Aorta (tissue), 5 donors: ENCODE measurements around the gene DYRK1A. TPM values are rescaled to one million over a fixed set of nuclear protein-coding genes. Genes with fewer than 3 reads are reported as not detected.

Source experiments
- ATAC-seq: fragments of 200-7000 bp; cut with Tn5 transposase; one replicate; pipeline ENCODE4 v1.9.1; 2022; ENCODE audit warnings: moderate library complexity; ENCODE audit not compliant: low FRiP score
- DNase-seq, 2 donors: peaks; one replicate each; pipeline ENCODE4 v3.0.0-alpha.2; 2020
- H3K27ac ChIP-seq, 2 donors: one replicate each; pipeline ENCODE4 v1.5.1; 2013; ENCODE audit warnings: low read length in 2 of 2, mild to moderate bottlenecking in 2 of 2, moderate library complexity in 2 of 2, control low read depth in 1 of 2, inconsistent platforms in 1 of 2, low read depth in 1 of 2
- H3K27me3 ChIP-seq, 2 donors: one replicate each; pipeline ENCODE4 v1.6.1; 2013; ENCODE audit warnings: control low read depth in 1 of 2, low read length in 1 of 2, mild to moderate bottlenecking in 1 of 2, moderate library complexity in 1 of 2; ENCODE audit not compliant: insufficient read depth in 2 of 2, control insufficient read depth in 1 of 2
- H3K36me3 ChIP-seq, 2 donors: one replicate each; pipeline ENCODE4 v1.6.1; 2013; ENCODE audit warnings: control low read depth in 1 of 2, low read length in 1 of 2, mild to moderate bottlenecking in 1 of 2; ENCODE audit not compliant: insufficient read depth in 2 of 2, control insufficient read depth in 1 of 2
- H3K4me1 ChIP-seq, 2 donors: one replicate each; pipeline ENCODE4 v1.6.1; 2013; ENCODE audit warnings: low read length in 2 of 2, control low read depth in 1 of 2, mild to moderate bottlenecking in 1 of 2, moderate library complexity in 1 of 2; ENCODE audit not compliant: insufficient read depth in 2 of 2, control insufficient read depth in 1 of 2
- H3K4me3 ChIP-seq, 2 donors: one replicate each; pipeline ENCODE4 v1.5.1; 2013; ENCODE audit warnings: low read length in 2 of 2, control low read depth in 1 of 2, mild to moderate bottlenecking in 1 of 2
- H3K9me3 ChIP-seq: one replicate; pipeline ENCODE4 v1.6.1; 2013; ENCODE audit warnings: mild to moderate bottlenecking, low read length; ENCODE audit not compliant: control insufficient read depth
- WGBS, 2 donors: extraction: QIAGEN DNeasy Blood & Tissue Kit; methylation state at CpG; one replicate each; pipeline ENCODE4 v1.1.7; 2013; 5-methylcytosine and 5-hydroxymethylcytosine counted together
- intact Hi-C, 2 donors: fragments of 100-400 bp; cut with DNase I; formaldehyde crosslinking; loops; one replicate each; pipeline versions ENCODE4 v1.14.2 to v1.15.0; 2022
- polyA plus RNA-seq, 2 donors: library from polyadenylated mRNA; stranded (reverse); fragments of 200-250 nt; gene quantifications; one replicate each; pipeline ENCODE4 v1.2.3, GENCODE V29; 2013
- total RNA-seq, 2 donors: library from RNA; stranded (reverse); fragmentation: NEBNext Ultra II Directional; extraction: Animal tissue kit (Norgen Biotek cat#: 25700); gene quantifications; one replicate each; pipeline ENCODE4 v1.2.1, GENCODE V29; 2021
- donor health status: healthy with polysubstance abuse.
- donor health status: Bipolar disorder and iron deficiency.
- donor health status: DM: no; HTN: no; CAD: no.
- donor health status: DM: no; HTN: no; CAD: no.
- donor health status: DM: yes; HTN: yes; CAD: no.

The DYRK1A gene
- total and polyA plus RNA-seq, 4 donors = 8.8 to 76.6 (median 45.8) TPM

GRCh38 chr21:37385179-37385765 is 18.7 kb downstream of the DYRK1A start:
- 85 to 86% methylated on average over 5 of the region's 5 CpGs for WGBS, 2 donors
- H3K4me1 ChIP-seq = peaks cover 5 to 11% of the 10 kb centered on the region in 2 donors
- ATAC-seq = no peak
- DNase-seq = no peak
- H3K27ac ChIP-seq = no peak overlapping the region
- intact Hi-C loops = loop anchor here in 1 of 2 donors (10.0 kb wide), 1 partner anchor 1500 kb away; no protein-coding TSS in a partner anchor
- H3K27me3 ChIP-seq = no peaks in the 10 kb centered on the region
- H3K36me3 ChIP-seq = no peaks in the 10 kb centered on the region
- no peak overlapping the region for H3K4me3 ChIP-seq
- no peaks in the 10 kb centered on the region for H3K9me3 ChIP-seq

- 84 to 85% methylated on average over 8 of the region's 8 CpGs for WGBS, 2 donors
- H3K27me3 ChIP-seq = no peaks in the 10 kb centered on the region
- no peak overlapping the region for H3K4me3 ChIP-seq
- DNase-seq = no peak
- no peaks in the 10 kb centered on the region for H3K36me3 ChIP-seq
- ATAC-seq = no peak
- intact Hi-C loops = loop anchor here in 1 of 2 donors (10.0 kb wide), 1 partner anchor 1499 kb away; no protein-coding TSS in a partner anchor
- H3K4me1 ChIP-seq = peaks cover 5 to 10% of the 10 kb centered on the region in 2 donors
- no peaks in the 10 kb centered on the region for H3K9me3 ChIP-seq
- H3K27ac ChIP-seq = no peak overlapping the region
Measured at GRCh38 chr21:37386151-37386550, 19.6 kb downstream of the DYRK1A start.

DNA sequence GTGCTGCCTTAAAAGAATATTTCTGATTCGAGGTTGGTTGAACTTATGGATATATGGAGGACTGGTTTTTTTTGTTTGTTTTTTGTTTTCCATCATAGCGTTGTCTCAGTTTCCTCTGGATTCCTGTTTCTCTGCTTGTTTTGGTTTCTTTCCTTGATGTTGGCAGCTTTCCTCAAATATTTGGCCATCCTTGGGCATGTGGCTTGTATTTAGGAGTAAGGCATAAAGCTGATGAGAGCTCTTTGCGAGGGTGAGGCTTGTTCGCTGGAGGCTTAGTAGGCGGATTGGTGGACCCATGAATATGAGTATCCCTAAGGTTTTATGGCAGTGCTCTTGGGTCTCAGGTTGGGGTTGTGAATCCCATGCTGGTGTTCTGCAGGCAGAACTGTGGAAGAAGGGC is 22.9 kb downstream of the DYRK1A start:
- 16 to 50% methylated on average over 5 of the region's 5 CpGs for WGBS, 2 donors
- H3K4me3 ChIP-seq = no peak overlapping the region
- H3K36me3 ChIP-seq = no peaks in the 10 kb centered on the region
- intact Hi-C loops = loop anchor here in 1 of 2 donors (10.0 kb wide), 1 partner anchor 1495 kb away; no protein-coding TSS in a partner anchor
- no peaks in the 10 kb centered on the region for H3K27me3 ChIP-seq
- H3K4me1 ChIP-seq = peaks cover 7 to 8% of the 10 kb centered on the region in 2 donors
- ATAC-seq = no peak
- no peak overlapping the region for H3K27ac ChIP-seq
- no peaks in the 10 kb centered on the region for H3K9me3 ChIP-seq
- DNase-seq = no peak

DNA sequence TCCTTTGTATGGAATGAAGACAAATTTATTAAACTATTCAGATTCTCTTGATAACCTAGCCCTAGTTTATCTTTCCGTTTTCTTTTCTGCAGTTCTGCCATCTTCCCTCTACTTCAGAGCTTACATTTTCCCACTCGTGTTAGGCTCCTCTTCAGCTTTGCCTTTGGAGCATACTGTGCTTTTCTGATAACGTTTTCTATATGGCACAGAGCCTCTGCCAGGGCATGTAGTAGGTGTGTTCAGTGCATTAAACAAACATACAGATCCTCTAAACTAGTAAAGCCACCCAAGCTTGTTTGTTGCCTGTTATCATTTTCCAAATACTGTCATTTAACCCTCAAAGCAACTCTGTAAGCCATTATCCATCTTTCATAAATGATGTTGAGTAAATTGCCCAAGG is 25.1 kb downstream of the DYRK1A start:
- ATAC-seq (no peak), DNase-seq (no peak)
- intact Hi-C loops = no loop called here
- Histone ChIP-seq H3K9me3 (no peaks in the 10 kb centered on the region), H3K27ac (no peak overlapping the region), H3K4me3 (no peak overlapping the region), H3K4me1 (peaks cover 5 to 10% of the 10 kb centered on the region in 2 donors), H3K36me3 (no peaks in the 10 kb centered on the region), H3K27me3 (no peaks in the 10 kb centered on the region)
- WGBS, 2 donors = 40 to 41% methylated on average over 3 of the region's 3 CpGs

GRCh38 chr21:37392441-37392840 is 25.9 kb downstream of the DYRK1A start:
- ATAC-seq = no peak
- Histone ChIP-seq H3K4me1 (peaks cover 2 to 10% of the 10 kb centered on the region in 2 donors), H3K9me3 (no peaks in the 10 kb centered on the region), H3K36me3 (no peaks in the 10 kb centered on the region), H3K4me3 (no peak overlapping the region), H3K27ac (no peak overlapping the region), H3K27me3 (no peaks in the 10 kb centered on the region)
- 94% methylated on average over 4 of the region's 4 CpGs for WGBS, 2 donors
- no peak for DNase-seq
- intact Hi-C loops = no loop called here

DNA sequence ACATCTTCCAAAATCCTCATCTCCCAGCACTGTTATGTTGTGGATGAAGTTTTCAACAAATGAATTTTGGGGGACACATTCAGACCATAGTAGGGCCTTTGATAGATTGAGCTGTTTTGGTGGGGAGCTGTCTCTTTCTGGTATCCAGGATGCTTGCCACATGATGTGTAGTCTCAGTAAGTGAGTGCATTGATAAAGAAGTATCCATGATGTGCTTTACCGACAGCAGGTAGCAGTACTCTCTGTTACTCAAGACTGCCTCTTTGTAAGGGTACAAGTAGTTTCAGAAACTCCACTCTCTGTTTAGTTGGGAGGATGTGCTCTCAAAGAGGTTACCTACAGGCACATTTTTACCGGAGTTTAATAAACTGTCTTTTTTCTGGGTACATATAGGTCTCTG is 26.5 kb downstream of the DYRK1A start:
- no peaks in the 10 kb centered on the region for H3K9me3 ChIP-seq
- H3K27me3 ChIP-seq = no peaks in the 10 kb centered on the region
- intact Hi-C loops = no loop called here
- WGBS, 2 donors = 93 to 99% methylated on average over 2 of the region's 2 CpGs
- H3K4me1 ChIP-seq = peaks cover 2 to 15% of the 10 kb centered on the region in 2 donors
- H3K36me3 ChIP-seq = no peaks in the 10 kb centered on the region
- DNase-seq = no peak
- no peak overlapping the region for H3K4me3 ChIP-seq
- no peak overlapping the region for H3K27ac ChIP-seq
- no peak for ATAC-seq

DNA sequence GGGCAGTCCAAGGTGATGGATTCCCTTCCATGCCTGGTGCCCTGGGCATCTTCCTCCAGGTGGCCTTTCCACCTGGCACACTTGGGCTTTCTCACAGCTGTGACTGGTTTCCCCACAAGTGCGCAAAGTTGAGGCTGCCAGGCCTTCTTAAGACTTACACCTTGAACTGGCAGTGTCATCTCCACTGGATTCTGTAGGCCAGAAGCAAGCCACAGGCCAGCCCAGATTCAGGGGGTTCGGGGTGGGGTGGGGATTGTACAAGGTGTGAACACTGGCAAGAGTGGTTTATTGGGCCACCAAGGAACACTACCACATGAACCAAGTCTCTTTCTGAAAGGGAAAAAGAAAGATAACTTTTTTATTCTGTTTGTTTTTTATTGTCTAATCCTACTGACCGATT is 27.2 kb downstream of the DYRK1A start:
- WGBS, 2 donors = 91 to 94% methylated on average over 3 of the region's 3 CpGs
- no peak for DNase-seq
- ATAC-seq = no peak
- Histone ChIP-seq H3K4me1 (peaks cover 2 to 16% of the 10 kb centered on the region in 2 donors), H3K27me3 (no peaks in the 10 kb centered on the region), H3K9me3 (no peaks in the 10 kb centered on the region), H3K27ac (no peak overlapping the region), H3K4me3 (no peak overlapping the region), H3K36me3 (no peaks in the 10 kb centered on the region)
- intact Hi-C loops = no loop called here

GRCh38 chr21:37395961-37396360 is 29.4 kb downstream of the DYRK1A start:
- intact Hi-C loops = no loop called here

DNA sequence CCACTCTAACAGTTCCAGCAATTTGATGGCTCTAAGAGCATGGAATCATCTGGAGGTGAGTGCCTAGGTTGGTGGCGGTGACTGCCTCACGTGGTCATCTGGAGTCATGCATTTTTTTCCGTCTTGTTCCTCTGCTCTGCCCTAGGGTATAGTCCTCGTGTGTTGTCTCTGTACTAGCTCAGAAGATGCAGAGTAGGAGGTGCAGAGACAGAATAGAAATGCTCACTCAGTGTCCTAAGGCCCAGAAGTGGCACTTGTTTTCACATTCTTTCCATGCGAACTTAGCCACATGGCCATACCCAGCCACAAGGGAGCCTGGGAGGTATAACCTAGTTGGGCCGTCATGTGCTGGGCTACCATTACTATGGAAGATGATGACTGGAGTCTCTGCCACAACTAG is 30.3 kb downstream of the DYRK1A start:
- DNase-seq = no peak
- Histone ChIP-seq H3K4me3 (no peak overlapping the region), H3K4me1 (peaks cover 2 to 11% of the 10 kb centered on the region in 2 donors), H3K9me3 (no peaks in the 10 kb centered on the region), H3K27me3 (no peaks in the 10 kb centered on the region), H3K36me3 (no peaks in the 10 kb centered on the region), H3K27ac (no peak overlapping the region)
- ATAC-seq = no peak
- 80 to 89% methylated on average over 6 of the region's 6 CpGs for WGBS, 2 donors
- intact Hi-C loops = no loop called here

More at GRCh38 chr21:37395961-37396360, 29.4 kb downstream of the DYRK1A start:
- WGBS, 2 donors = 88 to 94% methylated on average over 2 of the region's 2 CpGs
- DNase-seq (no peak), ATAC-seq (no peak)
- Histone ChIP-seq H3K4me1 (peaks cover 2 to 15% of the 10 kb centered on the region in 2 donors), H3K27ac (no peak overlapping the region), H3K9me3 (no peaks in the 10 kb centered on the region), H3K36me3 (no peaks in the 10 kb centered on the region), H3K4me3 (no peak overlapping the region), H3K27me3 (no peaks in the 10 kb centered on the region)
